HG02623 (cell line): ENCODE measurements around the gene HIPK1.
"Not testable (repeated sequence)": the region's sequence is repeated elsewhere in the genome, so short reads cannot be mapped to it uniquely, and the experiment has no call there.

Source experiments
- ATAC-seq: cut with Tn5 transposase; IDR thresholded peaks from one replicate; pipeline ENCODE4 v1.9.1; 2021; ENCODE audit warnings: moderate library complexity; ENCODE audit not compliant: unreplicated experiment

Gene HIPK1

GRCh38 chr1:114009393-114009792 is 80.3 kb downstream of the HIPK1 start:
- no peak for ATAC-seq

DNA sequence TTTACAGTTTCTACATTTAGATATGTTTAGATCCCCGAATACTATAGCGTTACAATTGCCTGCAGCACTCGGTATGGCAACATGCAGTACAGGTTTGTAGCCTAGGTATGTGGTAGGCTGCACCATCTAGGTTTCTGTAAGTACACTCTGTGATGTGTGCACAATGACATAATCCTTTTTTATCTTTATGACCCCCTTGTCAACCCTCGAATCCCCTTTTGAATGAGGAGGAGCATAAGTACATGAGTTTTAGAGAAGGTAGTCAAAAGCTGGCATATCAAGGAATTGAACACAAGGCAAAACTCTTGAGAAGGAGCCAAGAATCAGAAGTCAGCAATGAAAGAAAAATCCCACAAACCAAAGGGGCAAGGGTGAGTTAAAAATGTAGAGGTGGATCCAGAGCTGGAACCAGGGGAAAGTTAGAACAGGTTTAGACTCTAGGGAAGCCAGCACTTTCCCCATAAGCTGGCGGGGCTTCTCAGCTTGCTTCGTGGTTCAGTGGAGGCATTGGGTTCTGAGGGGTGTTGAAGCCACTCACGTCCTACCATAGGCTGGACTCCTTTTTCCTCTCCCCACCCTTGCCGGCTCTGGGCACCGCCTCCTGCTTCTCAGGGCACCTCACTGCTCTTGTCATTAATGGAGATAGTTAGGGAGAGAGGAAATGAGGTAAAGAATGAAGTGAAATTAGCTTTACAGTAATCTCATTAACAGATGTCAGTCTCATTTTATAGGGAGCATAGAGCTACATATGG is 81.5 kb downstream of the HIPK1 start:
- no peak for ATAC-seq

- ATAC-seq, result no peak
Observed at GRCh38 chr1:114011796-114012195, 82.7 kb downstream of the HIPK1 start.

- ATAC-seq, result no peak
Observed at GRCh38 chr1:114015075-114015474, 86.0 kb downstream of the HIPK1 start.

- ATAC-seq, result not testable (repeated sequence)
Observed at GRCh38 chr1:114019724-114020123, 90.6 kb downstream of the HIPK1 start.

GRCh38 chr1:114021665-114022099 is 92.6 kb downstream of the HIPK1 start:
- ATAC-seq, result no peak

- ATAC-seq, result no peak
Observed at GRCh38 chr1:114022877-114023276, 93.8 kb downstream of the HIPK1 start.

DNA sequence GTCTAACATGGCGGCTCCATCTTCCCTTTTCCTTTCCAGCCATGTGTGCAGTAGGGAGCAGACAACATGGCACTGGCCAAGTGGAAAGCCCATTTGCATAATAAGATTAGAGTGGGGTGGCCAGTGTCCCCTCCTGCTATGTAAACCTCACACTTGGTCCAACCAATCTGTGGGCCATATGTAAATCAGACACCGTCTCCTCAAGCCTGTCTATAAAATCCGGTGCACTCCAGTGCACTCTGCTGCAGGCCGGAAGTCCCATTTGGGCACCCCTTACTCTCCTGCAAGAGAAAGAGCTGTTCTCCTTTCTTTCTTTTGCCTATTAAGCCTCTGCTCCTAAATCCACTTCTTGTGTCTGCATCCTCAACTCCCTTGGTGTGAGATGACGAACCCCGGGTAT is 94.3 kb downstream of the HIPK1 start:
- no peak for ATAC-seq

DNA sequence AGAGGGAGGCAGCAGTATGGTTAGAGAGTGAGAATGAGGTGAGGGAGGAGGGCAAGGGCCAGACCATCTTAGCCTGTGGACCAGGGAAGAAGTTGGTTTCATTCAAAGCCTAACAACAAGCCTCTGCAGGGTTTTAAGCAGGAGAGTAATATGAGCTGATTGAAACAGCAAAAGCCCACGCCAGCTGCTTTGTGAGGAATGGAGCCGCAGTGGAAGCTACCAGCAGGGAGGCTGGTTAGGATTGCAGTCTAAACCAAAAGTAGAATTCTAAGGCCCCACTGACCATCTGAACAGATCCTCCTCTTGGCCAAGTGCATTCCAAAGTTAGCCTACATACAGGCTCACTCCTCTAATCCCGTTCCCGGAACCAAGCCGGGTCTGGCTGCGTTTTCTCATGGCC is 94.9 kb downstream of the HIPK1 start:
- no peak for ATAC-seq

DNA sequence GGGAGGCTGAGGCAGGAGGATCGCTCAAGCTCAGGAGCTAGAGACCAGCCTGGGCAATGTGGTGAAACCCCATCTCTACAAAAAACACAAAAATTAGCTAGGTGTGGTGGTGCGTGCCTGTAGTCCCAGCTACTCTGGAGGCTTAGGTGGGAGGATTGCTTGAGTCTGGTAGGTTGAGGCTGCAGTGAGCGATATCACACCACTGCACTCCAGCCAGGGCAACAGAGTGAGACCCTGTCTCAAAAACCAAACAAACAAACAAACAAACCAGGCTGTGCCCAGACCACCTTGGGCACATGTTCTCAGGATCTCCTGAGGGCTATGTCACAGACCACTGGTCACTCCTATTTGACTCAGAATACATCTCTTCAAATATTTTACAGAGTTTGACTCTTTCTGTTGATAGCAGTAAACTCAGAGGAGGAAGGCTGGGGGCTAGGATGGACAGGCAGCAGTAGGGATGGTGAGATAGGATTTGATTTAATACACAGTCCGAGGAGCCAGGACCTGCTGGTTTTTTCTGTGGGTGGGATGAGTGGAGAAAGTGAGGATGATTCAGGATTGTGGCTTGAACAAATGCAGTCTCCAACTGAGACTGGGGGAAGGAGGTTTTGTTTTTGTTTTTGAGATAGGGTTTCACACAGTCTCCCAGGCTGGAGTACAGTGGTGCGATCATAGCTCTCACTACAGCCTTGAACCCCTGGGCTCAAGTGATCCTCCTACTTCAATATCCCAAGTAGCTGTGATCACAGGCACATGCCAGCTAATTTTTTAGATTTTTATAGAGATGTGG is 96.7 kb downstream of the HIPK1 start:
- no peak for ATAC-seq

GRCh38 chr1:114026797-114027196 is 97.7 kb downstream of the HIPK1 start:
- ATAC-seq, result no peak
